GM18870 (cell line): ENCODE data around the gene ETF1.

Experiments used
- ATAC-seq: cut with Tn5 transposase; IDR thresholded peaks from one replicate; pipeline ENCODE4 v1.9.1; 2021; ENCODE audit warnings: moderate library complexity; ENCODE audit not compliant: unreplicated experiment

Gene ETF1

GRCh38 chr5:138542956-138543729, at the start of gene ETF1:
ETF1 (minus strand) TSS chr5:138543236; CDS start chr5:138542918, 318 bp downstream.
- ATAC-seq, result peak; percentile 87

- no peak for ATAC-seq
Measured at GRCh38 chr5:138588013-138588788, 45.2 kb upstream of the ETF1 start.

- no peak for ATAC-seq
Measured at GRCh38 chr5:138585157-138585556, 42.1 kb upstream of the ETF1 start.

- no peak for ATAC-seq
Measured at GRCh38 chr5:138583984-138584637, 41.1 kb upstream of the ETF1 start.

GRCh38 chr5:138582959-138583358, 39.9 kb upstream of the ETF1 start:
- no peak for ATAC-seq

- ATAC-seq, result no peak
Measured at GRCh38 chr5:138580777-138581176, 37.7 kb upstream of the ETF1 start.

GRCh38 chr5:138580001-138580400, 37.0 kb upstream of the ETF1 start:
- no peak for ATAC-seq

- no peak for ATAC-seq
Measured at GRCh38 chr5:138579517-138579863, 36.5 kb upstream of the ETF1 start.

- ATAC-seq, result no peak
Measured at GRCh38 chr5:138577452-138577851, 34.4 kb upstream of the ETF1 start.

- ATAC-seq, result peak; percentile 88
Measured at GRCh38 chr5:138575194-138576015, 32.4 kb upstream of the ETF1 start, which contains the start of gene HSPA9. HSPA9 (minus strand) TSS chr5:138575401; CDS start chr5:138575318, 83 bp downstream.

GRCh38 chr5:138574744-138575193, 31.7 kb upstream of the ETF1 start:
- no peak for ATAC-seq

GRCh38 chr5:138573949-138574670, 31.1 kb upstream of the ETF1 start:
- no peak for ATAC-seq

- ATAC-seq, result no peak
Measured at GRCh38 chr5:138573223-138573622, 30.2 kb upstream of the ETF1 start.

GRCh38 chr5:138570871-138571270, 27.8 kb upstream of the ETF1 start:
- ATAC-seq, result no peak

- ATAC-seq, result no peak
Measured at GRCh38 chr5:138569782-138570181, 26.7 kb upstream of the ETF1 start.

- no peak for ATAC-seq
Measured at GRCh38 chr5:138568061-138568824, 25.2 kb upstream of the ETF1 start.

GRCh38 chr5:138566792-138567191, 23.8 kb upstream of the ETF1 start:
- ATAC-seq, result no peak

GRCh38 chr5:138565100-138565821, 22.2 kb upstream of the ETF1 start:
- no peak for ATAC-seq

- ATAC-seq, result no peak
Measured at GRCh38 chr5:138564242-138564641, 21.2 kb upstream of the ETF1 start.
